K562 (cell line): ENCODE results near the gene SUPT20HL1. TPM values are rescaled to one million over a fixed set of nuclear protein-coding genes. Genes with fewer than 3 reads are reported as not detected.

Source experiments
- RAD21 ChIP-seq, 2 experiments: fragments of 250-450 bp in 1 of 2; fragments of 450-650 bp in 1 of 2; sonication (Bioruptor Pico) in 1 of 2; formaldehyde crosslinking in 1 of 2; IDR thresholded peaks in 1 of 2; conservative IDR thresholded peaks in 1 of 2; 2 replicates each; pipeline versions ENCODE4 v1.4.0 to v1.8.0; 2020 to 2022; ENCODE audit warnings: mild to moderate bottlenecking in 2 of 2, moderate library complexity in 1 of 2
- SMC3 ChIP-seq: conservative IDR thresholded peaks from 2 replicates; pipeline ENCODE4 v1.6.1; 2011; ENCODE audit warnings: low read depth, low read length, improper control_type of control experiment; ENCODE audit not compliant: insufficient read depth
- ZNF77 ChIP-seq: fragments of 250-450 bp; sonication (Bioruptor Pico); IDR thresholded peaks from 2 replicates; pipeline ENCODE4 v1.5.0; 2020
- polyA plus RNA-seq, 8 experiments: library from polyadenylated mRNA; depleted of rRNA in 4 of 8; stranded (reverse) in 5 of 8; unstranded in 3 of 8; fragments of >200 nt; fragmentation: Nextera tagmentation in 2 of 8; fragmentation: Illumina TruSeq in 1 of 8; extraction: Ambion mirVana in 2 of 8; extraction: Trizol in 1 of 8; gene quantifications; 2 replicates each; pipeline versions ENCODE4 v1.2.1 to v1.2.3, GENCODE V29; 2011 to 2014; ENCODE audit warnings: inconsistent platforms in 1 of 8, missing spikeins in 1 of 8
- total RNA-seq, 7 experiments: library from RNA; depleted of rRNA in 6 of 7; stranded (reverse); fragments of >200 nt in 6 of 7; fragmentation: Illumina TruSeq in 2 of 7; extraction: Trizol in 2 of 7; gene quantifications; 2 replicates each; pipeline versions ENCODE4 v1.2.1 to v1.2.3, GENCODE V29; 2011 to 2021; ENCODE audit warnings: low replicate concordance in 1 of 7
- TF ChIP-seq, protein P1 (sequence below), 2 experiments: fragments of 450-650 bp; formaldehyde crosslinking in 1 of 2; IDR thresholded peaks; 2 replicates each; pipeline versions ENCODE4 v1.4.0 to v1.6.1; 2014 to 2020; ENCODE audit warnings: mild to moderate bottlenecking in 2 of 2, borderline replicate concordance in 1 of 2, low read depth in 1 of 2
- TF ChIP-seq, protein P2 (sequence below): IDR thresholded peaks from 2 replicates; pipeline ENCODE4 v1.6.1; 2011; ENCODE audit warnings: borderline replicate concordance, low read depth, mild to moderate bottlenecking, moderate library complexity, low read length; ENCODE audit not compliant: insufficient read depth, poor library complexity, severe bottlenecking

SUPT20HL1 gene
- total and polyA plus RNA-seq, 9 of the 15 experiments (the other 6 are each of a cell fraction or from before 2014, with no cell fraction given) = not detected

DNA sequence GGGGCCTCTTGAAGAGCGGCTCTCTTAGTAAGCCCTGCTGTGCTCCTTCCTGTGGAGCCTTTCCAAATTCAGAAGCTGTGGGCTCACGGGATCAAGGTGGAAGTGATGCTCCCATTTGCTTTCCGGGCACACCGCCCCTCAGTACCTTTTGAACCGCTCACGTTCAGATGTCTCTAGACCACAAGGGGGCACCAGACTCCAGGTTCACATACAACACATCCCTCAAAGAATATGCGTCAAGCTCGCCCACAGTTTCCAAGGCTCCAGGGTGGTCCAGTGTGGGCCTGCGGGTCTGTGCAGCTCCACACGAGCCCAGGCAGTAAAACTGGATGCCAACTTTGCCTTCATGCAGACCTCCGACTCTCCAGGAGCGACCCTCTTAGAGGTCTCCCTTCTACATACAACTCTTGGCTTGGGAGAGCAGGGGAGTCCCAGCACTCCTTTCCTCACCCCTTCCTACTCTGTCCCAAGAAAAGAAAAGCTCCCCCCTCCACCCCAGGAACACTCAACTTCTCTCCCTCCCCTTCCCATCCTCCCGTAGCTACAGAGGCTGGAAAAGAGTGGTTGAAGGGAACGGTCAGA is 11.0 kb downstream of the SUPT20HL1 start (continued):
- TF ChIP-seq, protein P1, sequence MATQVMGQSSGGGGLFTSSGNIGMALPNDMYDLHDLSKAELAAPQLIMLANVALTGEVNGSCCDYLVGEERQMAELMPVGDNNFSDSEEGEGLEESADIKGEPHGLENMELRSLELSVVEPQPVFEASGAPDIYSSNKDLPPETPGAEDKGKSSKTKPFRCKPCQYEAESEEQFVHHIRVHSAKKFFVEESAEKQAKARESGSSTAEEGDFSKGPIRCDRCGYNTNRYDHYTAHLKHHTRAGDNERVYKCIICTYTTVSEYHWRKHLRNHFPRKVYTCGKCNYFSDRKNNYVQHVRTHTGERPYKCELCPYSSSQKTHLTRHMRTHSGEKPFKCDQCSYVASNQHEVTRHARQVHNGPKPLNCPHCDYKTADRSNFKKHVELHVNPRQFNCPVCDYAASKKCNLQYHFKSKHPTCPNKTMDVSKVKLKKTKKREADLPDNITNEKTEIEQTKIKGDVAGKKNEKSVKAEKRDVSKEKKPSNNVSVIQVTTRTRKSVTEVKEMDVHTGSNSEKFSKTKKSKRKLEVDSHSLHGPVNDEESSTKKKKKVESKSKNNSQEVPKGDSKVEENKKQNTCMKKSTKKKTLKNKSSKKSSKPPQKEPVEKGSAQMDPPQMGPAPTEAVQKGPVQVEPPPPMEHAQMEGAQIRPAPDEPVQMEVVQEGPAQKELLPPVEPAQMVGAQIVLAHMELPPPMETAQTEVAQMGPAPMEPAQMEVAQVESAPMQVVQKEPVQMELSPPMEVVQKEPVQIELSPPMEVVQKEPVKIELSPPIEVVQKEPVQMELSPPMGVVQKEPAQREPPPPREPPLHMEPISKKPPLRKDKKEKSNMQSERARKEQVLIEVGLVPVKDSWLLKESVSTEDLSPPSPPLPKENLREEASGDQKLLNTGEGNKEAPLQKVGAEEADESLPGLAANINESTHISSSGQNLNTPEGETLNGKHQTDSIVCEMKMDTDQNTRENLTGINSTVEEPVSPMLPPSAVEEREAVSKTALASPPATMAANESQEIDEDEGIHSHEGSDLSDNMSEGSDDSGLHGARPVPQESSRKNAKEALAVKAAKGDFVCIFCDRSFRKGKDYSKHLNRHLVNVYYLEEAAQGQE (IDR thresholded peaks at IDR 0.05; ENCODE audit: borderline replicate concordance) = peak; percentile 30; the same call in 1 of the 2 replicates
- TF ChIP-seq, protein P1 (CRISPR knock-in tag; IDR thresholded peaks at IDR 0.05; ENCODE audit: low read depth) = no peak
- no peak for TF ChIP-seq ZNF77
- TF ChIP-seq, protein P2, sequence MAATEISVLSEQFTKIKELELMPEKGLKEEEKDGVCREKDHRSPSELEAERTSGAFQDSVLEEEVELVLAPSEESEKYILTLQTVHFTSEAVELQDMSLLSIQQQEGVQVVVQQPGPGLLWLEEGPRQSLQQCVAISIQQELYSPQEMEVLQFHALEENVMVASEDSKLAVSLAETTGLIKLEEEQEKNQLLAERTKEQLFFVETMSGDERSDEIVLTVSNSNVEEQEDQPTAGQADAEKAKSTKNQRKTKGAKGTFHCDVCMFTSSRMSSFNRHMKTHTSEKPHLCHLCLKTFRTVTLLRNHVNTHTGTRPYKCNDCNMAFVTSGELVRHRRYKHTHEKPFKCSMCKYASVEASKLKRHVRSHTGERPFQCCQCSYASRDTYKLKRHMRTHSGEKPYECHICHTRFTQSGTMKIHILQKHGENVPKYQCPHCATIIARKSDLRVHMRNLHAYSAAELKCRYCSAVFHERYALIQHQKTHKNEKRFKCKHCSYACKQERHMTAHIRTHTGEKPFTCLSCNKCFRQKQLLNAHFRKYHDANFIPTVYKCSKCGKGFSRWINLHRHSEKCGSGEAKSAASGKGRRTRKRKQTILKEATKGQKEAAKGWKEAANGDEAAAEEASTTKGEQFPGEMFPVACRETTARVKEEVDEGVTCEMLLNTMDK = peak; percentile 28
- TF ChIP-seq SMC3 = 0 out of 2 replicates have a peak, but pooled peaks have one; percentile 46
- TF ChIP-seq RAD21 (CRISPR knock-in tag; conservative IDR thresholded peaks at IDR 0.05 in 1 of 2, IDR thresholded peaks at IDR 0.05 in 1 of 2) = peak; percentile 20 to 60; a peak in 2 of 4 replicates
